ENCODE results near the gene ANKRD13D.

Gene ANKRD13D

DNA sequence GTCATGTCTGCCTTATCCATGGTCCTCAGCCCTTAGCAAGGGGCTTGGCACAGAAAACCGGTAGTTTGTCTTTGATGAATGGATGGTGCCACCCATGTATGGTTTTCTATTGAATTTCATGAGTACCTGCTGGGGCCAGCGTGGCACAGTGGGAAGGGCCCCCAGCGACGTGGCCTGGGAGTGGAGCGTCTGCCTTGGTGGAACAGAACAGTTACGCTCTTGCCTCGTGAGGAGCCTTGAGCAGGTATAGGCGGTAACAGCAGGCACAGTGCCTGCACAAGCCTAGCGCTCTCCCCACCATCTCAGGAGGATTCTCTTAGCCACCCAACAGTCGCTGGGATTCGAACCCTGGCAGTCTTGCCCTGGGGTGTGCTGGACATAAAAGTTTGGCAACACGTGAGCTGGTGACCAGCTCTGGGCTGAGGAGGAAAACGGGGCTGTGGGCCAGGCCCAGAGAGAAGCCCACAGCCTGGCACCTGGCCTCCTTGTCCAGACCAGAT lies 11.2 kb downstream of the ANKRD13D start:
- peaks cover 22% of the 10 kb centered on the region for H3K4me1 ChIP-seq (ENCODE audit: control insufficient read depth, insufficient read depth, low read length)
- H3K36me3 ChIP-seq (ENCODE audit: control insufficient read depth, insufficient read depth, low read length) = peaks cover 15% of the 10 kb centered on the region
- no peak overlapping the region for H3K4me3 ChIP-seq (ENCODE audit: low read length)
- no peak overlapping the region for H3K9ac ChIP-seq (ENCODE audit: low read length)
- H3K9me3 ChIP-seq (ENCODE audit: control insufficient read depth, low read length) = no peaks in the 10 kb centered on the region
- H3K27me3 ChIP-seq (ENCODE audit: control insufficient read depth, insufficient read depth, low read length) = no peaks in the 10 kb centered on the region

DNA sequence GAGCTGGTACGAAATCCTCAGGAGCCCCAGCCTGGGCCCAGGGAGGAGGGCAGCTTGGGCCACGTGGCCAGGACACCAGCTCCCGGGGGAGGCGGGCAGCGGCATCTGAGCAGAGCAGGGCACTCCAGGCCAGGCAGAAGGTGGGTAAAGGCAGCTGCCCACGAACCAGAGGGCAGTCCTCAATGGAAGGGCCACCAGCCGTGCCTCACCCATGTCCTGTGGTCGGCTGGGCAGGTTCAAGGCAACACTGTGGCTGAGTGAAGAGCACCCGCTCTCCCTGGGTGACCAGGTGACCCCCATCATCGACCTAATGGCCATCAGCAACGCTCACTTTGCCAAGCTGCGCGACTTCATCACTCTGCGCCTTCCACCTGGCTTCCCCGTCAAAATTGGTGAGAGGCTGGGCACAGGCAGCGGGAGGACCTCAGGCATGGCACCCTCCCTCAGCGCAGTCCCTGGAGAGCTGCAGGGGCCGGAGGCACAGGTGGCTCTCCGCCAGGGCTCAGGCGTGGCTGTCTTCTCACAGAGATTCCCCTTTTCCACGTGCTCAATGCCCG lies 11.7 kb downstream of the ANKRD13D start:
- H3K9me3 ChIP-seq (ENCODE audit: control insufficient read depth, low read length) = no peaks in the 10 kb centered on the region
- no peak overlapping the region for H3K4me3 ChIP-seq (ENCODE audit: low read length)
- no peaks in the 10 kb centered on the region for H3K27me3 ChIP-seq (ENCODE audit: control insufficient read depth, insufficient read depth, low read length)
- H3K9ac ChIP-seq (ENCODE audit: low read length) = no peak overlapping the region
- peaks cover 25% of the 10 kb centered on the region for H3K4me1 ChIP-seq (ENCODE audit: control insufficient read depth, insufficient read depth, low read length)
- peaks cover 15% of the 10 kb centered on the region for H3K36me3 ChIP-seq (ENCODE audit: control insufficient read depth, insufficient read depth, low read length)

DNA sequence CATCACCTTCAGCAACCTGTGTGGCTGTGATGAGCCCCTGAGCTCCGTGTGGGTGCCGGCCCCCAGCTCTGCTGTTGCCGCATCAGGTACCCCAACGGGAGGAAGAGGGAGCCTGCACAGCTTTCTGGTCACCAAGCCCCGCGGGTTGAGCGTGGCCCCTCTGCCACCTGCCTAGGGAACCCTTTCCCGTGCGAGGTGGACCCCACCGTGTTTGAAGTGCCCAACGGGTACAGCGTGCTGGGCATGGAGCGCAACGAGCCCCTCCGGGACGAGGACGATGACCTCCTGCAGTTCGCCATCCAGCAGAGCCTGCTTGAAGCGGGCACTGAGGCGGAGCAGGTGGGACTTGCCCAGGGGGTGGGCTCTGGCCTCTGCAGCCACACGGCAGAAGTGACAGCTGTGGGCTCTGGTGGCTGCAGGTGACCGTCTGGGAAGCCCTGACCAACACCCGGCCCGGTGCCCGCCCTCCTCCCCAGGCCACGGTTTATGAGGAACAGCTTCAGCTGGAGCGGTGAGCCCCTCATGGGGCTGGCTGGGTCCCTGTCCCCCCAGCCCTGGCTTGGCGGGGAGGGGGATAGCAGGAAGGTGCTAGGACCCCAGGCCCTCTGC lies 12.3 kb downstream of the ANKRD13D start:
- peaks cover 15% of the 10 kb centered on the region for H3K36me3 ChIP-seq (ENCODE audit: control insufficient read depth, insufficient read depth, low read length)
- H3K9ac ChIP-seq (ENCODE audit: low read length) = no peak overlapping the region
- no peak overlapping the region for H3K4me3 ChIP-seq (ENCODE audit: low read length)
- no peaks in the 10 kb centered on the region for H3K9me3 ChIP-seq (ENCODE audit: control insufficient read depth, low read length)
- H3K4me1 ChIP-seq (ENCODE audit: control insufficient read depth, insufficient read depth, low read length) = peaks cover 25% of the 10 kb centered on the region
- no peaks in the 10 kb centered on the region for H3K27me3 ChIP-seq (ENCODE audit: control insufficient read depth, insufficient read depth, low read length)

DNA sequence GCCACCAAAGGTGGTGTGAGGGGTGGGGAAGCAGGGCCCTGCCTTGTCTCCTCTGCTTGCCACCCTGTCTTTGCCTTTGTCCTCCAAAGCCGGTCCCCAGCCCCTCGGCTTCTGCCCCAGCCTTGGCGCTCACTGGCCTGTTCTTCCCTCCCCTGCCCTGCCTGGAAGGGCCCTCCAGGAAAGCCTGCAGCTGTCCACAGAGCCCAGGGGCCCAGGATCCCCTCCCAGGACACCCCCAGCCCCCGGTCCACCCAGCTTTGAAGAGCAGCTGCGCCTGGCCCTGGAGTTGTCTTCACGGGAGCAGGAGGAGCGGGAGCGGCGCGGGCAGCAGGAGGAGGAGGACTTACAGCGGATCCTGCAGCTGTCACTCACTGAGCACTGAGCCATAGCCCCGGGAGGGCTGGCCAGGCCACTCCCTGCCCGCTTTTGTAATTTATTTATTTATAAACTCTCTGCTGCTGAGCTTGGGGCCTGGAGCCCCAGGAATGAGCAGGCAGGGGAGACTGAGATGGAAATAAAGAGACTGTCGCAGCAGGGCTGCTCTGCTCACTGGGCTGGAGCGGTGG lies 12.9 kb downstream of the ANKRD13D start:
- H3K36me3 ChIP-seq (ENCODE audit: control insufficient read depth, insufficient read depth, low read length) = peaks cover 18% of the 10 kb centered on the region
- H3K9me3 ChIP-seq (ENCODE audit: control insufficient read depth, low read length) = no peaks in the 10 kb centered on the region
- H3K9ac ChIP-seq (ENCODE audit: low read length) = peak overlapping the region; percentile 89
- H3K4me3 ChIP-seq (ENCODE audit: low read length) = no peak overlapping the region
- peaks cover 25% of the 10 kb centered on the region for H3K4me1 ChIP-seq (ENCODE audit: control insufficient read depth, insufficient read depth, low read length)
- no peaks in the 10 kb centered on the region for H3K27me3 ChIP-seq (ENCODE audit: control insufficient read depth, insufficient read depth, low read length)

DNA sequence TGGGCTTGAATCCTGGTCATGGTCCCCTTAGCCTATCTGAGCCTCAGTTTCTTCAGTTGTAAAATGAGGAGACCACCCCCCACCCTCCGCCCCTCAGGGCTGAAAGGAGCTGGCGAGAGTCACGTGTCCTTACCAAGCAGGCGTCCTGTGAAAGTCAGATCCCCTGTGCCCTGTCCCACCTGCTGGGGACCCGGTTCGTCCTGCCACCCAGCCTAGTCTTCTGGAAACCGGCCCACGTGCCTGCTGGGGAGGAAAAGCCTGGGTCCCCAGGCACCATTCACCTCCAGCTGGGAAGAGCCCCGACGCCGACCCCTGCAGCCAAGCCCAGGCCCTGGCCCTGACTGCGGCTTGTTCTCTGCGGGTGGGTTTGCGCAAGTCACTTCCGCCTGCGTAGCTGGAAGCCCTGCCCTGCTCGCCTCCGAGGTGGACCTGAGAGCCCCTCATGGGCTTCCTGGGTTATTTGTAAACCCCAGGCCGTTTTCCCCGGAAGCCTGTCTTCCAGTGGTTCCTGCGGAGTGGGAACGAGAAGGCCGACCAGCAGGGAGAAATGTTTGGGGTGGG lies 13.5 kb downstream of the ANKRD13D start:
- Histone ChIP-seq H3K27me3 (ENCODE audit: control insufficient read depth, insufficient read depth, low read length) (no peaks in the 10 kb centered on the region), H3K36me3 (ENCODE audit: control insufficient read depth, insufficient read depth, low read length) (peaks cover 24% of the 10 kb centered on the region), H3K9me3 (ENCODE audit: control insufficient read depth, low read length) (no peaks in the 10 kb centered on the region), H3K4me3 (ENCODE audit: low read length) (peak overlapping the region; percentile 87), H3K9ac (ENCODE audit: low read length) (peak overlapping the region; percentile 89), H3K4me1 (ENCODE audit: control insufficient read depth, insufficient read depth, low read length) (peaks cover 25% of the 10 kb centered on the region)

DNA sequence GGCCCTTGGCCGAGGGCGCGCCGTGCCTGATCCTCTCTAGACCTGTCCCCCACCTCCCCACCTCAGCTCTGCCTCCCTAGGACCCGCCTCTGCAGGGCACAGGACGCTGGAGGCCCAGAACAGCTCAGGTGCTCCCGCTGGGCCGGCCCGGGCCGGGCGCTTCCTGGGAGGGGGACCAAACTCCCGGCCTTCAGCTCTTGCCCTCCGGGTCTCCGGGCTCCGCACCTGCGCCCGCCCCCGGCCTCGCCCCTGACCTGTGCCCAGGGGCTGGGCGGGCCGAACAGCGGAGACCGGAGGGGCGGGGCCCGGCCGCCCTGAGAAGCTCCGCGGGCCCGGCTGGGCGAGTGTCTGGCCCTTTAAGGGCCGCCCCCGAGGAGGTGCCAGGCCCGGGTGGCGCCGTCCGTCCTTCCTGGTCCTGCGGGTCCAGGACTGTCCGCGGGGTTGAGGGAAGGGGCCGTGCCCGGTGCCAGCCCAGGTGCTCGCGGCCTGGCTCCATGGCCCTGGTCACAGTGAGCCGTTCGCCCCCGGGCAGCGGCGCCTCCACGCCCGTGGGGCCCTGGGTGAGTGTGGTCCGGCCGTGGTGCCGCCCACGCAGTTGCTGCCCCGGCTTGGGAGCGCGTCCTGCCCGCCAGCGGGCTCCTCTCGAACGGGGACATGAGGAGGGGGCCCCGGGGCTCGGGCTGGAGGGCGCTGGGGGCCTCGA lies 14.2 kb downstream of the ANKRD13D start, which contains the start of gene SSH3:
SSH3 (plus strand) TSS at position 399 of the 703 bp plus-strand sequence; CDS start at position 495, 96 bp downstream.
- Histone ChIP-seq H3K36me3 (ENCODE audit: control insufficient read depth, insufficient read depth, low read length) (peaks cover 28% of the 10 kb centered on the region), H3K4me3 (ENCODE audit: low read length) (peak within 1 kb of the TSS; percentile 87), H3K27me3 (ENCODE audit: control insufficient read depth, insufficient read depth, low read length) (no peaks in the 10 kb centered on the region), H3K9me3 (ENCODE audit: control insufficient read depth, low read length) (no peaks in the 10 kb centered on the region), H3K9ac (ENCODE audit: low read length) (peak within 1 kb of the TSS; percentile 89), H3K4me1 (ENCODE audit: control insufficient read depth, insufficient read depth, low read length) (peaks cover 25% of the 10 kb centered on the region)

DNA sequence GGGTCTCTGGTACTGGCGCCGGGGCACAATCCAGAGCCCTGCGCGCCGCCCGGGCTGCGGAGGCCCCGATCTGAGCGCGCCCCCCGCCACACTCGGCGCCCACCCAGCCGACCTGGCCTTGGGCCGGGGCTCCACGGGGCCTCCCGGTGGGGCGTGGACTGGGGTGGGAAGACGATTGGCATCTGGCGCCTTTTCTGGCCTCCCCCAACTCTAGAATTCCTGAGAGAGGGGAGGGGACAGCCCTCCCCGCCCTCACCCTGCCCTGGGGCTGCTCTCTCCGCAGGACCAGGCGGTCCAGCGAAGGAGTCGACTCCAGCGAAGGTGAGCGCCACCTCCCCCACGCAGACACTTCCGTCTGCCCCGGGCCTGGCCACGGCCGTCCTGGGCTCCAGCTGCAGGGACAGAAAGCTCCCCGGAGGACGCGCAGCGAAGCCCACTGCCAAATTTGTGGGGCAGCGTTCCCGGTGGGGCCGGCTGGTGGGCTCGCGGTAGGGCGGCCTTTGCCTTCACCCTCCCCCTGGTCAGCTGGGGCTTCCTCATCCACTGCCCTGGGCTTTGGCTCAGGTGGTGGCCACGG lies 14.8 kb downstream of the ANKRD13D start:
- H3K36me3 ChIP-seq (ENCODE audit: control insufficient read depth, insufficient read depth, low read length) = peaks cover 27% of the 10 kb centered on the region
- peaks cover 25% of the 10 kb centered on the region for H3K4me1 ChIP-seq (ENCODE audit: control insufficient read depth, insufficient read depth, low read length)
- peak overlapping the region; percentile 89 for H3K9ac ChIP-seq (ENCODE audit: low read length)
- no peaks in the 10 kb centered on the region for H3K27me3 ChIP-seq (ENCODE audit: control insufficient read depth, insufficient read depth, low read length)
- H3K4me3 ChIP-seq (ENCODE audit: low read length) = peak overlapping the region; percentile 87
- H3K9me3 ChIP-seq (ENCODE audit: control insufficient read depth, low read length) = no peaks in the 10 kb centered on the region

DNA sequence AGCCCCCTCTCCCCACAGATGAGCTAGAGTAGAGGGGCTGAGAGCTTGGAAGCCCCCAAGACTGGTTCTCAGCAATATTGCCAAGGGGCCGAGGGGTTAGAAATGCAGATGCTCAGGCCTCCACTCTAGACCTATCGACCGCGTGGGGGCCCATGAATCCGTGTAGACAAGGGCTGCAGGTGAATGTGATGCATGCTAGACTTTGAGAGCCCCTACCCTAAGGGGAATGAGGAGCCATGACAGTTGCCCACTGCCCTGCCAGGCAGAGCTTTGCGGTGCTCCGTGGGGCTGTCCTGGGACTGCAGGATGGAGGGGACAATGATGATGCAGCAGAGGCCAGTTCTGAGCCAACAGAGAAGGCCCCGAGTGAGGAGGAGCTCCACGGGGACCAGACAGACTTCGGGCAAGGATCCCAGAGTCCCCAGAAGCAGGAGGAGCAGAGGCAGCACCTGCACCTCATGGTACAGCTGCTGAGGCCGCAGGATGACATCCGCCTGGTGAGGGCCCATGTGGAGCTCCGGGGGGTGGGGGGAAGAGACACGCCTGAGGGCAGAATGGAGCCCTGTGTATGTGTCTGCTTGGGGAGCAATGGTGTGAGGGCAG lies 15.5 kb downstream of the ANKRD13D start:
- peaks cover 25% of the 10 kb centered on the region for H3K36me3 ChIP-seq (ENCODE audit: control insufficient read depth, insufficient read depth, low read length)
- peaks cover 25% of the 10 kb centered on the region for H3K4me1 ChIP-seq (ENCODE audit: control insufficient read depth, insufficient read depth, low read length)
- H3K27me3 ChIP-seq (ENCODE audit: control insufficient read depth, insufficient read depth, low read length) = no peaks in the 10 kb centered on the region
- no peaks in the 10 kb centered on the region for H3K9me3 ChIP-seq (ENCODE audit: control insufficient read depth, low read length)
- H3K4me3 ChIP-seq (ENCODE audit: low read length) = peak overlapping the region; percentile 87
- peak overlapping the region; percentile 89 for H3K9ac ChIP-seq (ENCODE audit: low read length)

DNA sequence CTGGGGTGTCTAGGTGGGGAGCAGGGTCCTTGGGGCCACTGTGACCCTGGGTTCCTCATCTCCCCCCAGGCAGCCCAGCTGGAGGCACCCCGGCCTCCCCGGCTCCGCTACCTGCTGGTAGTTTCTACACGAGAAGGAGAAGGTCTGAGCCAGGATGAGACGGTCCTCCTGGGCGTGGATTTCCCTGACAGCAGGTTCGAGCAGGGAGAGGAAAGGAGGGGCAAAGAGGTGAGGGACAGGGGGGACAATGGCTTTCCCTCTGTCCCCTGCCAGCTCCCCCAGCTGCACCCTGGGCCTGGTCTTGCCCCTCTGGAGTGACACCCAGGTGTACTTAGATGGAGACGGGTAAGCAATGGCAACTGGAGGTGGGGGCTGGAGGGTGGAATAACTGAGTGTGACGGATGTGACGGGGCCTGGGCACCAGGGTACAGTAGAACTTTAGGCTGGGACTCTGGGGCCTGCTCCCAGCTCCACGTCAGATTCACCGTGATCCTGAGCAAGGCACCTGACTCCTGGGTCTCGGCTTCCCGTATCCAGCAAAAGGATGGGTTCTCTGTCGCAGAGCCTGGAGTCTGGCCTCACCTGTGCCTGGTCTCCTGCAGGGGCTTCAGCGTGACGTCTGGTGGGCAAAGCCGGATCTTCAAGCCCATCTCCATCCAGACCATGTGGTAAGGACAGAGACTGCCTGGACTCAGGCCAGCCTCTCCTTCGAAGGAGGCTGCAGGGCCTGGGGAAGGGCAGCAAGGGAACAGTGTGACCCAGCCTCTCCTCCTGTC lies 17.9 kb downstream of the ANKRD13D start:
- Histone ChIP-seq H3K9ac (ENCODE audit: low read length) (no peak overlapping the region), H3K36me3 (ENCODE audit: control insufficient read depth, insufficient read depth, low read length) (peaks cover 23% of the 10 kb centered on the region), H3K9me3 (ENCODE audit: control insufficient read depth, low read length) (no peaks in the 10 kb centered on the region), H3K27me3 (ENCODE audit: control insufficient read depth, insufficient read depth, low read length) (no peaks in the 10 kb centered on the region), H3K4me3 (ENCODE audit: low read length) (no peak overlapping the region), H3K4me1 (ENCODE audit: control insufficient read depth, insufficient read depth, low read length) (peaks cover 23% of the 10 kb centered on the region)

DNA sequence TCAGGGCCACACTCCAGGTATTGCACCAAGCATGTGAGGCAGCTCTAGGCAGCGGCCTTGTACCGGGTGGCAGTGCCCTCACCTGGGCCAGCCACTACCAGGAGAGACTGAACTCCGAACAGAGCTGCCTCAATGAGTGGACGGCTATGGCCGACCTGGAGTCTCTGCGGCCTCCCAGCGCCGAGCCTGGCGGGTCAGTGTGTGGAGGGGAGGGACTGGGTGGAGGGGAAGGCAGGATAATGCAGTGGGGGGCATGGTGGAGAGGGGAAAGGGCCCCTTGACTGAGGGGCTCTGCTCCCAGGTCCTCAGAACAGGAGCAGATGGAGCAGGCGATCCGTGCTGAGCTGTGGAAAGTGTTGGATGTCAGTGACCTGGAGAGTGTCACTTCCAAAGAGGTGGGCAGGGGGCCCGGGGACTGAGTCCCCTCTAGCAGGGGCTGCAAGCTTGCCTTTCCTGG lies 18.5 kb downstream of the ANKRD13D start:
- Histone ChIP-seq H3K36me3 (ENCODE audit: control insufficient read depth, insufficient read depth, low read length) (peaks cover 23% of the 10 kb centered on the region), H3K4me1 (ENCODE audit: control insufficient read depth, insufficient read depth, low read length) (peaks cover 23% of the 10 kb centered on the region), H3K9me3 (ENCODE audit: control insufficient read depth, low read length) (no peaks in the 10 kb centered on the region), H3K9ac (ENCODE audit: low read length) (no peak overlapping the region), H3K4me3 (ENCODE audit: low read length) (no peak overlapping the region), H3K27me3 (ENCODE audit: control insufficient read depth, insufficient read depth, low read length) (no peaks in the 10 kb centered on the region)

Data from mucosa of stomach (tissue), 1 donor.